IMR-90 (cell line): ENCODE data around the gene CDH13. TPM values are rescaled to one million over a fixed set of nuclear protein-coding genes. Genes with fewer than 3 reads are reported as not detected.

ENCODE experiments used
- ATAC-seq: fragments of 200-7000 bp; cut with Tn5 transposase; 2 replicates; pipeline ENCODE4 v1.9.1; 2020; ENCODE audit warnings: low read depth, mild to moderate bottlenecking, moderate library complexity
- BruUV-seq: library from RNA; stranded (reverse); fragments of 400-500 nt; replicated peaks from 2 replicates; lab custom pipeline; 2021; lab: Mats Ljungman, UMichigan
- CTCF ChIA-PET: fragments of 300-600 bp; formaldehyde crosslinking; extraction: SDS; loops from one replicate; lab custom pipeline; 2021; ENCODE audit warnings: antibody characterized with exemption; lab: Yijun Ruan, JAX
- POLR2A ChIA-PET: fragments of 300-600 bp; sonication (Branson Sonifier 250); formaldehyde crosslinking; loops from one replicate; lab custom pipeline; 2022; ENCODE audit warnings: antibody characterized with exemption; ENCODE audit not compliant: unreplicated experiment; lab: Charles Lee
- DNase-seq: peaks from one replicate; pipeline ENCODE4 v3.0.0; 2013
- H2AFZ ChIP-seq: replicated peaks from 2 replicates; pipeline ENCODE3; 2013; ENCODE audit warnings: low read length, mild to moderate bottlenecking; ENCODE audit not compliant: poor library complexity
- H2AK5ac ChIP-seq: 2 replicates; pipeline ENCODE4 v1.6.1; 2013; ENCODE audit warnings: low read depth, low read length, inconsistent platforms
- H2AK9ac ChIP-seq: replicated peaks from 2 replicates; pipeline ENCODE3; 2013; ENCODE audit warnings: mild to moderate bottlenecking, low read depth, low read length, moderate library complexity; ENCODE audit not compliant: poor library complexity
- H2BK120ac ChIP-seq: 2 replicates; pipeline ENCODE4 v1.6.1; 2013; ENCODE audit warnings: low read depth, low read length, inconsistent platforms
- H2BK15ac ChIP-seq: 3 replicates; pipeline ENCODE4 v1.6.1; 2013; ENCODE audit warnings: low read depth, low read length, inconsistent platforms
- H2BK20ac ChIP-seq: 2 replicates; pipeline ENCODE4 v1.6.1; 2013; ENCODE audit warnings: low read depth, mild to moderate bottlenecking, inconsistent platforms, low read length, moderate library complexity
- H2BK5ac ChIP-seq: 2 replicates; pipeline ENCODE4 v1.6.1; 2013; ENCODE audit warnings: mild to moderate bottlenecking, low read depth, low read length, inconsistent platforms; ENCODE audit not compliant: poor library complexity, severe bottlenecking
- H3K14ac ChIP-seq: replicated peaks from 2 replicates; pipeline ENCODE4 v1.6.1; 2013; ENCODE audit warnings: low read depth, low read length, inconsistent platforms
- H3K18ac ChIP-seq: 2 replicates; pipeline ENCODE4 v1.6.1; 2013; ENCODE audit warnings: low read depth, low read length, control low read depth
- H3K23ac ChIP-seq: 2 replicates; pipeline ENCODE4 v1.6.1; 2013; ENCODE audit warnings: low read depth, low read length, inconsistent platforms
- H3K27ac ChIP-seq: 2 replicates; pipeline ENCODE4 v1.5.1; 2013; ENCODE audit warnings: mild to moderate bottlenecking, control low read depth, low read length; ENCODE audit not compliant: insufficient read depth
- H3K27me3 ChIP-seq: 2 replicates; pipeline ENCODE4 v1.6.1; 2013; ENCODE audit warnings: low read length; ENCODE audit not compliant: control insufficient read depth, insufficient read depth
- H3K36me3 ChIP-seq: 2 replicates; pipeline ENCODE4 v1.6.1; 2013; ENCODE audit warnings: low read length, mixed read lengths; ENCODE audit not compliant: control insufficient read depth, insufficient read depth
- H3K4ac ChIP-seq: 2 replicates; pipeline ENCODE4 v1.6.1; 2013; ENCODE audit warnings: low read depth, low read length, inconsistent platforms
- H3K4me1 ChIP-seq: 2 replicates; pipeline ENCODE4 v1.6.1; 2013; ENCODE audit warnings: low read length, mixed read lengths; ENCODE audit not compliant: control insufficient read depth, insufficient read depth
- H3K4me2 ChIP-seq: 2 replicates; pipeline ENCODE4 v1.6.1; 2013; ENCODE audit warnings: low read depth, mild to moderate bottlenecking, control low read depth, low read length, moderate library complexity
- H3K4me3 ChIP-seq: 2 replicates; pipeline ENCODE4 v1.5.1; 2013; ENCODE audit warnings: low read depth, mild to moderate bottlenecking, control low read depth, low read length, moderate library complexity; ENCODE audit not compliant: insufficient read depth
- H3K56ac ChIP-seq: 2 replicates; pipeline ENCODE4 v1.6.1; 2013; ENCODE audit warnings: low read length, inconsistent platforms; ENCODE audit not compliant: insufficient read depth; ENCODE audit errors: extremely low read depth
- H3K79me1 ChIP-seq, 2 experiments: 2 replicates each; pipeline ENCODE4 v1.6.1; 2013; ENCODE audit warnings: low read length in 2 of 2, inconsistent platforms in 1 of 2, low read depth in 1 of 2
- H3K9ac ChIP-seq: 2 replicates; pipeline ENCODE4 v1.6.1; 2013; ENCODE audit warnings: low read depth, low read length, control low read depth
- H3K9me1 ChIP-seq: 2 replicates; pipeline ENCODE4 v1.6.1; 2013; ENCODE audit warnings: low read length, inconsistent platforms; ENCODE audit not compliant: insufficient read depth
- H3K9me3 ChIP-seq: 2 replicates; pipeline ENCODE4 v1.6.1; 2013; ENCODE audit warnings: low read length; ENCODE audit not compliant: control insufficient read depth, insufficient read depth
- H4K20me1 ChIP-seq: 2 replicates; pipeline ENCODE4 v1.6.1; 2013; ENCODE audit warnings: low read length, inconsistent platforms; ENCODE audit not compliant: insufficient read depth
- H4K5ac ChIP-seq: 2 replicates; pipeline ENCODE4 v1.6.1; 2013; ENCODE audit warnings: mild to moderate bottlenecking, low read depth, low read length, control low read depth
- H4K8ac ChIP-seq, 2 experiments: 2 replicates each; pipeline ENCODE4 v1.6.1; 2013; ENCODE audit warnings: low read depth in 2 of 2, low read length in 2 of 2, control low read depth in 1 of 2, inconsistent platforms in 1 of 2
- H4K91ac ChIP-seq: 2 replicates; pipeline ENCODE4 v1.6.1; 2013; ENCODE audit warnings: low read depth, low read length, inconsistent platforms; ENCODE audit not compliant: insufficient read depth
- BHLHE40 ChIP-seq: fragments of 150-350 bp; IDR thresholded peaks from 2 replicates; pipeline ENCODE4 v1.6.1; 2016; ENCODE audit warnings: mild to moderate bottlenecking, low read depth, low read length
- CEBPB ChIP-seq: IDR thresholded peaks from 2 replicates; pipeline ENCODE4 v1.6.1; 2012; ENCODE audit warnings: low read depth, low read length, improper control_type of control experiment
- CTCF ChIP-seq: conservative IDR thresholded peaks from 2 replicates; pipeline ENCODE4 v1.5.1; 2012; ENCODE audit warnings: mild to moderate bottlenecking, low read depth, low read length, improper control_type of control experiment
- ELK1 ChIP-seq: fragments of 150-350 bp; IDR thresholded peaks from 2 replicates; pipeline ENCODE4 v1.6.1; 2016; ENCODE audit warnings: low read depth, mild to moderate bottlenecking, low read length, moderate library complexity, borderline replicate concordance
- FOS ChIP-seq: fragments of 150-350 bp; IDR thresholded peaks from 2 replicates; pipeline ENCODE4 v1.6.1; 2016; ENCODE audit warnings: low read depth, low read length
- NFE2L2 ChIP-seq: fragments of 150-350 bp; IDR thresholded peaks from 2 replicates; pipeline ENCODE4 v1.6.1; 2016; ENCODE audit warnings: low read depth, mild to moderate bottlenecking, low read length
- POLR2A ChIP-seq: IDR thresholded peaks from 2 replicates; pipeline ENCODE4 v1.6.1; 2012; ENCODE audit warnings: mild to moderate bottlenecking, low read depth, low read length
- WGBS, 2 experiments: methylation state at CpG; one replicate each; pipeline versions ENCODE4 v1.1.5 to v1.1.7; 2013; ENCODE audit warnings: missing lambda C conversion rate in 2 of 2; ENCODE audit not compliant: insufficient read length in 1 of 2; ENCODE audit errors: extremely low coverage in 2 of 2; 5-methylcytosine and 5-hydroxymethylcytosine counted together
- dilution Hi-C: fragments of 300-500 bp; cut with HindIII; formaldehyde crosslinking; loops from one replicate; pipeline ENCODE4 v1.14.3; 2018; ENCODE audit warnings: low sequenced_read_pairs; ENCODE audit not compliant: unreplicated experiment
- in situ Hi-C: fragments of 300-500 bp; cut with MboI; formaldehyde crosslinking; loops from 3 replicates; pipeline ENCODE4 v1.14.3; 2019; ENCODE audit warnings: low sequenced_read_pairs, inconsistent platforms, mixed read lengths
- intact Hi-C: fragments of 100-400 bp; cut with micrococcal nuclease; formaldehyde crosslinking; loops from 2 replicates; pipeline ENCODE4 v1.10.0; 2022
- polyA plus RNA-seq, 3 experiments: library from polyadenylated mRNA; depleted of rRNA; stranded (reverse); fragments of >200 nt; gene quantifications; 2 replicates each; pipeline ENCODE4 v1.2.3, GENCODE V29; 2012; ENCODE audit warnings: low replicate concordance in 1 of 3
- total RNA-seq: library from RNA; depleted of rRNA; stranded (reverse); fragments of >200 nt; gene quantifications from 2 replicates; pipeline ENCODE4 v1.2.3, GENCODE V29; 2012

The CDH13 gene
- total and polyA plus RNA-seq, 2 of the 4 experiments (the other 2 are of a cell fraction) = 61.6 to 74.7 TPM

- CTCF ChIA-PET = no interaction called here
Observed at GRCh38 chr16:82857693-82858365, 231.1 kb downstream of the CDH13 start.

More at GRCh38 chr16:82857693-82858365, 231.1 kb downstream of the CDH13 start:
- Histone ChIP-seq H2BK5ac (no peak overlapping the region), H2AFZ (no peak overlapping the region), H3K14ac (no peak overlapping the region), H3K9me3 (no peaks in the 10 kb centered on the region), H2BK15ac (no peak overlapping the region), H3K4me1 (no peaks in the 10 kb centered on the region), H3K18ac (no peak overlapping the region), H3K4me2 (no peak overlapping the region), H2AK9ac (no peak overlapping the region), H3K4ac (no peak overlapping the region), H2BK20ac (no peak overlapping the region), H3K27me3 (no peaks in the 10 kb centered on the region), H3K23ac (no peak overlapping the region), H3K56ac (no peak overlapping the region), H3K27ac (no peak overlapping the region), H3K36me3 (no peaks in the 10 kb centered on the region), H4K8ac (no peak overlapping the region), H3K4me3 (no peak overlapping the region), H3K9me1 (no peaks in the 10 kb centered on the region), H2BK120ac (no peak overlapping the region), H3K9ac (no peak overlapping the region), H4K5ac (no peak overlapping the region), H2AK5ac (no peak overlapping the region), H4K20me1 (no peaks in the 10 kb centered on the region), H3K79me1 (peaks cover 0 to 8% of the 10 kb centered on the region in 2 experiments; a peak in 3 of 4 replicates), H4K91ac (no peak overlapping the region)
- in situ Hi-C loops (no loop called here), intact Hi-C loops (no loop called here), dilution Hi-C loops (no loop called here)
- DNase-seq (no peak), ATAC-seq (no peak)
- no peak for TF ChIP-seq CTCF
- TF ChIP-seq NFE2L2 = no peak
- TF ChIP-seq ELK1 = no peak
- no peak for TF ChIP-seq CEBPB
- TF ChIP-seq POLR2A = no peak
- TF ChIP-seq FOS = no peak
- no peak for TF ChIP-seq BHLHE40
- POLR2A ChIA-PET = no interaction called here
- WGBS, 2 experiments = no CpG with 5 or more reads among the region's 6 CpGs
- no TSS peak for BruUV-seq
